Liver (tissue), 3 donors: ENCODE data around the gene TAS2R7.

Source experiments
- CTCF ChIP-seq: fragments of 150-350 bp; IDR thresholded peaks from 2 replicates; pipeline ENCODE4 v1.5.1; 2017; ENCODE audit warnings: improper control_type of control experiment, low read depth, low read length; ENCODE audit not compliant: missing input control
- EGR1 ChIP-seq, 2 donors: IDR thresholded peaks; 2 replicates each; pipeline ENCODE4 v1.6.1; 2016 to 2018; ENCODE audit warnings: antibody characterized with exemption in 2 of 2, low read depth in 2 of 2
- SP1 ChIP-seq: IDR thresholded peaks from 2 replicates; pipeline ENCODE4 v1.6.1; 2018; ENCODE audit warnings: antibody characterized with exemption, mild to moderate bottlenecking
- TAF1 ChIP-seq: conservative IDR thresholded peaks from 2 replicates; pipeline ENCODE4 v1.6.1; 2016; ENCODE audit warnings: antibody characterized with exemption, mild to moderate bottlenecking
- ZBTB33 ChIP-seq: IDR thresholded peaks from 2 replicates; pipeline ENCODE4 v1.6.1; 2016; ENCODE audit warnings: antibody characterized with exemption
- donor health status: healthy.
- donor health status: healthy.

- no peak for TF ChIP-seq ZBTB33
- TF ChIP-seq CTCF, result no peak
- no peak for TF ChIP-seq SP1
- TF ChIP-seq EGR1 (IDR thresholded peaks at IDR 0.05; ENCODE audit: low read depth in 2 of 2), result no peak
- no peak for TF ChIP-seq TAF1
These were observed 8.2 kb downstream of the TAS2R7 start for GRCh38 chr12:10794222-10794621.
